SK-N-MC (cell line): Measurements from ENCODE around the gene AGAP4.

Experiments used
- FOXP2 ChIP-seq: optimal IDR thresholded peaks from 2 replicates; pipeline ENCODE3; 2011; ENCODE audit warnings: mild to moderate bottlenecking, moderate library complexity; ENCODE audit not compliant: insufficient read depth; ENCODE audit errors: extremely low read length, control extremely low read depth
- POLR2AphosphoS5 ChIP-seq: IDR thresholded peaks from 2 replicates; pipeline ENCODE4 v1.6.1; 2012; ENCODE audit warnings: mild to moderate bottlenecking, low read depth, low read length, borderline replicate concordance

GRCh38 chr10:45817912-45818311 is 29.4 kb downstream of the AGAP4 start:
- TF ChIP-seq POLR2AphosphoS5 (no peak), FOXP2 (no peak)
